GM21576 (cell line): Measurements from ENCODE around the gene FGD1.

Source experiments
- ATAC-seq: cut with Tn5 transposase; IDR thresholded peaks from one replicate; pipeline ENCODE4 v1.9.1; 2021; ENCODE audit warnings: mild to moderate bottlenecking, moderate library complexity; ENCODE audit not compliant: unreplicated experiment

Gene FGD1

GRCh38 chrX:54473993-54474859 lies 21.8 kb downstream of the FGD1 start:
- ATAC-seq: no peak

- ATAC-seq: no peak
Measured at GRCh38 chrX:54470054-54470760, 25.8 kb downstream of the FGD1 start.

GRCh38 chrX:54452920-54453319 lies 43.1 kb downstream of the FGD1 start:
- no peak for ATAC-seq

- ATAC-seq: no peak
Measured at GRCh38 chrX:54449929-54450328, 46.1 kb downstream of the FGD1 start.

GRCh38 chrX:54447461-54447860 lies 48.6 kb downstream of the FGD1 start:
- ATAC-seq: no peak

- no peak for ATAC-seq
Measured at GRCh38 chrX:54446084-54446483, 50.0 kb downstream of the FGD1 start.

GRCh38 chrX:54444752-54445151 lies 51.3 kb downstream of the FGD1 start:
- no peak for ATAC-seq

GRCh38 chrX:54442790-54443189 lies 53.2 kb downstream of the FGD1 start:
- ATAC-seq: no peak

- peak; percentile 94 for ATAC-seq
Measured at GRCh38 chrX:54439960-54440871, 55.8 kb downstream of the FGD1 start, which contains the start of gene TSR2. Gene TSR2 (plus strand): TSS chrX:54440404. CDS start chrX:54440422, 18 bp downstream.

- no peak for ATAC-seq
Measured at GRCh38 chrX:54435121-54435520, 60.9 kb downstream of the FGD1 start.

- ATAC-seq: peak; percentile 63
Measured at GRCh38 chrX:54430519-54430918, 65.5 kb downstream of the FGD1 start.

GRCh38 chrX:54427837-54428424 lies 68.1 kb downstream of the FGD1 start:
- ATAC-seq: no peak

GRCh38 chrX:54423161-54423888 lies 72.7 kb downstream of the FGD1 start:
- no peak for ATAC-seq

- ATAC-seq: no peak
Measured at GRCh38 chrX:54422168-54422567, 73.9 kb downstream of the FGD1 start.

- ATAC-seq: no peak
Measured at GRCh38 chrX:54419559-54420302, 76.3 kb downstream of the FGD1 start.

GRCh38 chrX:54416965-54417364 lies 79.1 kb downstream of the FGD1 start:
- ATAC-seq: no peak

GRCh38 chrX:54415534-54416350 lies 80.3 kb downstream of the FGD1 start:
- no peak for ATAC-seq

- no peak for ATAC-seq
Measured at GRCh38 chrX:54413753-54414152, 82.3 kb downstream of the FGD1 start.
